Glutamatergic neuron (in vitro differentiated cells): ENCODE measurements around the gene PRKCA. TPM values are rescaled to one million over a fixed set of nuclear protein-coding genes. Genes with fewer than 3 reads are reported as not detected.

Source experiments
- DNase-seq: peaks from one replicate; pipeline ENCODE4 v3.0.0; 2022
- H3K27ac Mint-ChIP-seq: one replicate; pipeline ENCODE4 v1.8.0; 2020; ENCODE audit warnings: mild to moderate bottlenecking, mixed read lengths, inconsistent platforms; ENCODE audit not compliant: unreplicated experiment
- H3K27me3 Mint-ChIP-seq: one replicate; pipeline ENCODE4 v1.8.0; 2020; ENCODE audit warnings: mild to moderate bottlenecking, moderate library complexity, mixed read lengths, inconsistent platforms; ENCODE audit not compliant: unreplicated experiment
- H3K36me3 Mint-ChIP-seq: one replicate; pipeline ENCODE4 v1.8.0; 2020; ENCODE audit warnings: mild to moderate bottlenecking, mixed read lengths, inconsistent platforms; ENCODE audit not compliant: unreplicated experiment
- H3K4me1 Mint-ChIP-seq: one replicate; pipeline ENCODE4 v1.8.0; 2020; ENCODE audit warnings: mild to moderate bottlenecking, low read depth, mixed read lengths, inconsistent platforms; ENCODE audit not compliant: unreplicated experiment
- H3K4me3 Mint-ChIP-seq: one replicate; pipeline ENCODE4 v1.8.0; 2020; ENCODE audit warnings: mild to moderate bottlenecking, mixed read lengths, inconsistent platforms; ENCODE audit not compliant: unreplicated experiment
- H3K9me3 Mint-ChIP-seq: one replicate; pipeline ENCODE4 v1.8.0; 2020; ENCODE audit warnings: mild to moderate bottlenecking, moderate library complexity, mixed read lengths, inconsistent platforms; ENCODE audit not compliant: unreplicated experiment
- total RNA-seq: library from RNA; stranded (reverse); fragmentation: NEBNext Ultra II Directional; extraction: Animal tissue kit (Norgen Biotek cat#: 25700); gene quantifications from one replicate; pipeline ENCODE4 v1.2.1, GENCODE V29; 2021; ENCODE audit not compliant: unreplicated experiment
- TF ChIP-seq, protein P1 (sequence below): fragments of 200-600 bp; sonication (generic); IDR thresholded peaks from one replicate; pipeline ENCODE4 v1.5.0; 2021; ENCODE audit not compliant: partially characterized antibody, unreplicated experiment

PRKCA gene
- total RNA-seq, 1 donor from 2014 or later: 2.2 TPM

- no peak for DNase-seq
- peaks cover 1% of the 10 kb centered on the region for H3K9me3 Mint-ChIP-seq
- no peak overlapping the region for H3K27ac Mint-ChIP-seq
- H3K4me1 Mint-ChIP-seq: peaks cover 2% of the 10 kb centered on the region
- no peak overlapping the region for H3K4me3 Mint-ChIP-seq
- H3K36me3 Mint-ChIP-seq: no peaks in the 10 kb centered on the region
- TF ChIP-seq, protein P1, sequence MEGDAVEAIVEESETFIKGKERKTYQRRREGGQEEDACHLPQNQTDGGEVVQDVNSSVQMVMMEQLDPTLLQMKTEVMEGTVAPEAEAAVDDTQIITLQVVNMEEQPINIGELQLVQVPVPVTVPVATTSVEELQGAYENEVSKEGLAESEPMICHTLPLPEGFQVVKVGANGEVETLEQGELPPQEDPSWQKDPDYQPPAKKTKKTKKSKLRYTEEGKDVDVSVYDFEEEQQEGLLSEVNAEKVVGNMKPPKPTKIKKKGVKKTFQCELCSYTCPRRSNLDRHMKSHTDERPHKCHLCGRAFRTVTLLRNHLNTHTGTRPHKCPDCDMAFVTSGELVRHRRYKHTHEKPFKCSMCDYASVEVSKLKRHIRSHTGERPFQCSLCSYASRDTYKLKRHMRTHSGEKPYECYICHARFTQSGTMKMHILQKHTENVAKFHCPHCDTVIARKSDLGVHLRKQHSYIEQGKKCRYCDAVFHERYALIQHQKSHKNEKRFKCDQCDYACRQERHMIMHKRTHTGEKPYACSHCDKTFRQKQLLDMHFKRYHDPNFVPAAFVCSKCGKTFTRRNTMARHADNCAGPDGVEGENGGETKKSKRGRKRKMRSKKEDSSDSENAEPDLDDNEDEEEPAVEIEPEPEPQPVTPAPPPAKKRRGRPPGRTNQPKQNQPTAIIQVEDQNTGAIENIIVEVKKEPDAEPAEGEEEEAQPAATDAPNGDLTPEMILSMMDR: no peak
- peaks cover 4% of the 10 kb centered on the region for H3K27me3 Mint-ChIP-seq
These were observed 26.0 kb upstream of the PRKCA start for GRCh38 chr17:66276328-66276937.

DNA sequence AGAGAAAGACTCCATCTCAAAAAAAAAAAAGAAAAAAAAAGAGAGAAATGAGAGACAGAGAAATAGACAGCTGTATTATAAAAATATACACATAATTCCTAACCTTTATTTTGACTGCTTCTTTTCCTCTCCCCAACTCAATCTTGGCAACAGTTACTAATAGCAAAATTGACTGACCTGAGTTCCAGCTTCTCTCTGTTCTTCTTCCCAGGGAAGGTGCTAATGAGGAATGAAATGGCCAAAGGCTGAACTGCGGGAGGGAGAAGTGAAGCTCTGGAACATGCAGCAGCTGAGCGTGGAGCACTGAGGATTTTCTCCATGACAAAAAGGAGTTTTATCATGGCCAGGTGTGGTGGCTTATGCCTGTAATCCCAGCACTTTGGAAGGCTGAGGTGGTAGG lies 25.2 kb upstream of the PRKCA start:
- no peak overlapping the region for H3K27ac Mint-ChIP-seq

DNA sequence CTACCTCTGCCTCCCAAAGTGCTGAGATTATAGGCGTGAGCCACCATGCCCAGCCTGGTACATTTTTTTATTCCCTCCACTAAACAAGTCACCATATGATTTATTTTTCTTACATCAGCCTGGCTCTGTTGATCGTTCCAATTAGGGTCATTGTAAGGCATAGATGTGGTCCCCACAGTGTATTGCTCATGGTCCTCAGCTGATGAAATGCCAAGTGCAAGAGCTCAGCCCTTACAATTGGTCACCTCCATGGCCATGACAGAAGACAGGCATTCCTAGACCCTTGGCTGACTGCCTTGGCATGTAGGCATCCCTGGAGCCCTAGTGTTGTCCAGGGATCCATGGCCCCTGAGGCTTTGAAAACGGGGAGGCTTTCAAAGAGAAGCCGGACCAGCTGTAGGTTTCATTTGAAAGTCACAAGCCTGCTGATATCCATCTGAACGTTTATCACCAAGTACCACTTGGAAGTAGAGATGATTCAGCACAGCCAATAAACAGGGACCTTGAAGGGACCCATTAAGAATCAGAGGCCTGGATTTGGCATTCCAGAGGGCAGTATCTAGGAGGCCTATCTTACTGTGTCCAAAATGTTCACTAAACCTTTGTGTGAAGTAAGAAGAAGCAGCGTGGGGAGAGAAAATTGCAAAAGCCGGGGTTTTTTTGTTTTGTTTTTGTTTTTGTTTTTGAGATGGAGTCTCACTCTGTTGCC lies 20.6 kb upstream of the PRKCA start:
- Mint-ChIP-seq H3K4me1 (no peaks in the 10 kb centered on the region), H3K27ac (no peak overlapping the region), H3K9me3 (no peaks in the 10 kb centered on the region), H3K36me3 (no peaks in the 10 kb centered on the region), H3K27me3 (peaks cover 2% of the 10 kb centered on the region), H3K4me3 (no peak overlapping the region)
- DNase-seq: no peak
- TF ChIP-seq, protein P1: no peak

More for the DNA sequence above, 25.2 kb upstream of the PRKCA start:
- H3K9me3 Mint-ChIP-seq: peaks cover 1% of the 10 kb centered on the region
- no peak overlapping the region for H3K4me3 Mint-ChIP-seq
- TF ChIP-seq, protein P1: no peak
- peaks cover 4% of the 10 kb centered on the region for H3K27me3 Mint-ChIP-seq
- DNase-seq: no peak
- peaks cover 2% of the 10 kb centered on the region for H3K4me1 Mint-ChIP-seq
- no peaks in the 10 kb centered on the region for H3K36me3 Mint-ChIP-seq

DNA sequence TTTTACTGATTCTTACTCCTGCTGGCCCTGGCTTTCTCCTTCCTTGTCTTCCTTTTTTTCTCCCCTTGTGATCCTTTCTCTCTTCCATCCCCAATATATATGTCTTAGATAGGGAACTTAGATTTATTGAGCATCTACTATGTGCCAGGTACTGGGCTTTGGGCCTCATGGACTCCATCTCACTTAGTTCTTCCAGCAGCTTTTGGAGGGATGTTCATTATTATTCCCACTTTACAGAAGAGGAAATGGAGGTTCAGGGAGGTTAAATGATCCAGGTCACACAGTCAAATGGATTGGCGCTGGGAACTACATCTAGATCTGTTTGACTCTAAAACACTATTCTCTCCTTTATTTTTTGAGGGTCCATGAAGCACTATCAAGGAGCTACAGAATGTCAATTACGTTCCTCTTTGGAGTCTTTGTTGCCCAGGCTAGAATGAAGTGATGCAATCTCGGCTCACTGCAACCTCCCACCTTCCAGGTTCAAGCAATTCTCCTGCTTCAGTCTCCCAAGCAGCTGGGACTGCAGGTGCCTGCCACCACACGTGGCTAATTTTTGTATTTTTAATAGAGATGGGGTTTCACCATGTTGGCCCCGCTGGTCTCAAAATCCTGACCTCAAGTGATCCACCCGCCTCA lies 19.0 kb upstream of the PRKCA start:
- TF ChIP-seq, protein P1: no peak
- Mint-ChIP-seq H3K4me3 (no peak overlapping the region), H3K27ac (no peak overlapping the region), H3K9me3 (no peaks in the 10 kb centered on the region), H3K4me1 (no peaks in the 10 kb centered on the region), H3K36me3 (no peaks in the 10 kb centered on the region), H3K27me3 (peaks cover 2% of the 10 kb centered on the region)
- DNase-seq: no peak

GRCh38 chr17:66283971-66284370 lies 18.4 kb upstream of the PRKCA start:
- Mint-ChIP-seq H3K9me3 (no peaks in the 10 kb centered on the region), H3K27me3 (peaks cover 2% of the 10 kb centered on the region), H3K4me1 (no peaks in the 10 kb centered on the region), H3K4me3 (no peak overlapping the region), H3K27ac (no peak overlapping the region), H3K36me3 (no peaks in the 10 kb centered on the region)
- TF ChIP-seq, protein P1: no peak
- no peak for DNase-seq
